Suprapubic skin (tissue), 3 donors: ENCODE data around the gene CD99L2.

Experiments
- CTCF ChIP-seq, 2 donors: fragments of 200-600 bp in 1 of 2; fragments of 450-650 bp in 1 of 2; sonication (generic) in 1 of 2; IDR thresholded peaks; one replicate each; pipeline ENCODE4 v1.5.1; 2016 to 2019; ENCODE audit warnings: antibody characterized with exemption in 2 of 2, mild to moderate bottlenecking in 1 of 2, moderate library complexity in 1 of 2
- POLR2A ChIP-seq, 2 donors: fragments of 450-650 bp; IDR thresholded peaks; one replicate each; pipeline ENCODE4 v1.6.1; 2017; ENCODE audit warnings: antibody characterized with exemption in 2 of 2, mild to moderate bottlenecking in 2 of 2, moderate library complexity in 2 of 2

DNA sequence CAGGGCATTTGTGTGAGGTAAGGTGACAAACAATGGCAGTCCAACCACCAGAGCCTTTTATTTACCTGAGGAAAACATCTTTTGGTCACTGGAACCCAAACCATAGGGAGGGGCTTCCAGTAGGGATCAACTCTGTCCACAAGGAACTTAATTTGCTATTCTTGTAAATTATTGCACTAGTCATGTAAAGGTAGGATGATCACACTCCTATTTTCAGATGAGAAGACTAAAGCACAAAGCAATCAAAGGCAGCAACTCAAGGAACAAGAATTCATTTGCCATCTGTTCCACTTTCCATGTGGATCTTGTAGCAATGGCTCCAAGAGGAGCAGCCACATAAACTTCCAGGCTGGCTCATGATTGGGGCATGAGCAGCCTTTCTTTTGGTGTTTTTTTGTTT, 35.3 kb downstream of the CD99L2 start:
- no peak for TF ChIP-seq CTCF (IDR thresholded peaks at IDR 0.05)
- TF ChIP-seq POLR2A (IDR thresholded peaks at IDR 0.05): no peak
